ENCODE data around the gene NCOA1.

DNA sequence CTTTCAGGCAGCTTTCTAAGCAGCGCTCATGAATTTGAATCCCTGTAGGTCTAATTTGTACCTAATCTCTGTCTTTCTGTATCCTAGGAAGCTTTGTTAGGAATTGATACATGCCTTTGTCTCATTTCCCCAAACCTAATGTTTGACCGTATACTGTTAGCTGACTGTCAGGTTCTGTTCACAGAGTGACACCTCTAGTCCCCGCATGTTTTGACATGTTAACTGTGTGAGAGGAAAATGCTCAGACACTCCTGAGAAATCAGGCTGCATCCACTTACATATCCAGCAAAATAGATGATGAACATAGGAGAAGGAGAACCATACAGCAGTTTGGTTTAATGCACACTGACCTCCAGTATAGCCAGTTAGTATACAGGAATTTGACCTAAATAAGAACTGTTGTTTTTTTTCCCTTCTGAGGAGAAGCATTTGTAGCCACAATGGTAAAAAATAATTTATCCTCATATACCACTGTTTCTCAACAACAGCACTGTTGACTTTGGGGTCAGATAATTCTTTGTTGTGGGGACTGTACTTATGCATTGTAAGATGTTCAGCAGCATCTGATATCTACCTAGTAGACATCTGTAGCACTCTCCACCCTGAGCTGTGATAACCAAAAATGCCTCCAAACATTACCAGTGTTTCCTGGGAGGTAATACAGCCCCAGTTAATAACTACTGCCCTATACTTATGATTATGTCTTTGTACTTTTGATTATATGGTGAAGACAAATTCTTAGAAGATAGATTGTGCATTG, 130.9 kb downstream of the NCOA1 start:
- TF ChIP-seq POLR2AphosphoS5 (IDR thresholded peaks at IDR 0.05; ENCODE audit: low read depth) = no peak
- TF ChIP-seq, protein P1, sequence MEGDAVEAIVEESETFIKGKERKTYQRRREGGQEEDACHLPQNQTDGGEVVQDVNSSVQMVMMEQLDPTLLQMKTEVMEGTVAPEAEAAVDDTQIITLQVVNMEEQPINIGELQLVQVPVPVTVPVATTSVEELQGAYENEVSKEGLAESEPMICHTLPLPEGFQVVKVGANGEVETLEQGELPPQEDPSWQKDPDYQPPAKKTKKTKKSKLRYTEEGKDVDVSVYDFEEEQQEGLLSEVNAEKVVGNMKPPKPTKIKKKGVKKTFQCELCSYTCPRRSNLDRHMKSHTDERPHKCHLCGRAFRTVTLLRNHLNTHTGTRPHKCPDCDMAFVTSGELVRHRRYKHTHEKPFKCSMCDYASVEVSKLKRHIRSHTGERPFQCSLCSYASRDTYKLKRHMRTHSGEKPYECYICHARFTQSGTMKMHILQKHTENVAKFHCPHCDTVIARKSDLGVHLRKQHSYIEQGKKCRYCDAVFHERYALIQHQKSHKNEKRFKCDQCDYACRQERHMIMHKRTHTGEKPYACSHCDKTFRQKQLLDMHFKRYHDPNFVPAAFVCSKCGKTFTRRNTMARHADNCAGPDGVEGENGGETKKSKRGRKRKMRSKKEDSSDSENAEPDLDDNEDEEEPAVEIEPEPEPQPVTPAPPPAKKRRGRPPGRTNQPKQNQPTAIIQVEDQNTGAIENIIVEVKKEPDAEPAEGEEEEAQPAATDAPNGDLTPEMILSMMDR (IDR thresholded peaks at IDR 0.05; ENCODE audit: insufficient read depth, low read length) = no peak
- TF ChIP-seq REST (IDR thresholded peaks at IDR 0.05; ENCODE audit: insufficient replicate concordance, low read depth) = no peak
- TF ChIP-seq GABPA (IDR thresholded peaks at IDR 0.05; ENCODE audit: low read depth) = no peak

Data from HL-60 (cell line).